Endothelial cell of umbilical vein (primary cell): ENCODE measurements around the gene ADM2. TPM values are rescaled to one million over a fixed set of nuclear protein-coding genes. Genes with fewer than 3 reads are reported as not detected.

Experiments used
- BruUV-seq: library from RNA; stranded (reverse); fragments of 400-500 nt; replicated peaks from 2 replicates; lab custom pipeline; 2021; lab: Mats Ljungman, UMichigan
- CTCF ChIA-PET: fragments of 300-600, 350-600 bp; sonication (Branson Sonifier 250); formaldehyde crosslinking; loops from one replicate; lab custom pipeline; 2021; ENCODE audit warnings: antibody characterized with exemption, inconsistent platforms; lab: Charles Lee
- POLR2A ChIA-PET: fragments of 300-600, 350-600 bp; sonication (Branson Sonifier 250); formaldehyde crosslinking; loops from one replicate; lab custom pipeline; 2021; ENCODE audit warnings: antibody characterized with exemption, inconsistent platforms; lab: Charles Lee
- DNase-seq: peaks from one replicate; pipeline ENCODE4 v3.0.0-alpha.2; 2011; ENCODE audit warnings: low read depth, low spot score
- FAIRE-seq: peaks from 2 replicates; lab custom pipeline; 2011; peaks lifted over from hg19 to GRCh38; lab: Jason Lieb, UNC
- H2AFZ ChIP-seq: 2 replicates; pipeline ENCODE4 v1.6.0; 2012; ENCODE audit warnings: low read depth, low read length, control low read depth, inconsistent platforms
- H3K27ac ChIP-seq: 2 replicates; pipeline ENCODE4 v1.5.1; 2011; ENCODE audit warnings: low read depth, mild to moderate bottlenecking, control low read depth, low read length, moderate library complexity; ENCODE audit not compliant: insufficient read depth
- H3K27me3 ChIP-seq, 2 experiments: 2 replicates each; pipeline versions ENCODE4 v1.6.0 to v1.6.1; 2011; ENCODE audit warnings: low read length in 2 of 2, mixed read lengths in 1 of 2; ENCODE audit not compliant: control insufficient read depth in 2 of 2, insufficient read depth in 2 of 2
- H3K36me3 ChIP-seq, 2 experiments: 2 replicates in 1 of 2; 3 replicates in 1 of 2; pipeline ENCODE4 v1.5.1; 2011; ENCODE audit warnings: low read length in 2 of 2, mild to moderate bottlenecking in 1 of 2, moderate library complexity in 1 of 2; ENCODE audit not compliant: control insufficient read depth in 2 of 2, insufficient read depth in 2 of 2; ENCODE audit errors: extremely low read depth in 1 of 2
- H3K4me1 ChIP-seq: 3 replicates; pipeline ENCODE4 v1.5.1; 2011; ENCODE audit warnings: mild to moderate bottlenecking, low read length; ENCODE audit not compliant: control insufficient read depth, insufficient read depth; ENCODE audit errors: extremely low read depth
- H3K4me2 ChIP-seq: 2 replicates; pipeline ENCODE4 v1.6.1; 2011; ENCODE audit warnings: low read length, control low read depth, mixed read lengths; ENCODE audit not compliant: insufficient read depth
- H3K4me3 ChIP-seq, 3 experiments: fragments of 200-600 bp in 1 of 3; sonication (generic), shearing (Covaris generic) in 1 of 3; replicated peaks in 1 of 3; 2 replicates each; pipeline ENCODE4 v1.5.1; 2011 to 2016; ENCODE audit warnings: control low read depth in 3 of 3, low read length in 3 of 3, mild to moderate bottlenecking in 2 of 3, inconsistent platforms in 1 of 3, low read depth in 1 of 3, moderate library complexity in 1 of 3; ENCODE audit not compliant: insufficient read depth in 1 of 3
- H3K79me2 ChIP-seq: 2 replicates; pipeline ENCODE4 v1.6.0; 2012; ENCODE audit warnings: low read length, inconsistent platforms; ENCODE audit not compliant: control insufficient read depth, insufficient read depth
- H3K9ac ChIP-seq: replicated peaks from 2 replicates; pipeline ENCODE3; 2011; ENCODE audit warnings: low read length, control low read depth; ENCODE audit not compliant: insufficient read depth; ENCODE audit errors: extremely low read depth
- H3K9me1 ChIP-seq: replicated peaks from 3 replicates; pipeline ENCODE4 v1.6.0; 2011; ENCODE audit warnings: mild to moderate bottlenecking, low read length; ENCODE audit not compliant: control insufficient read depth, insufficient read depth; ENCODE audit errors: extremely low read depth
- H3K9me3 ChIP-seq: replicated peaks from 2 replicates; pipeline ENCODE4 v1.5.1; 2012; ENCODE audit warnings: low read length, inconsistent platforms; ENCODE audit not compliant: control insufficient read depth, insufficient read depth
- H4K20me1 ChIP-seq: replicated peaks from 2 replicates; pipeline ENCODE3; 2011; ENCODE audit warnings: mild to moderate bottlenecking, low read length; ENCODE audit not compliant: control insufficient read depth, insufficient read depth; ENCODE audit errors: extremely low read depth
- CTCF ChIP-seq, 2 donors: IDR thresholded peaks; 1 replicate in 1 of 2; 2 replicates in 1 of 2; pipeline ENCODE4 v1.5.1; 2011; ENCODE audit warnings: low read length in 2 of 2, mild to moderate bottlenecking in 2 of 2, moderate library complexity in 2 of 2, control low read depth in 1 of 2, inconsistent platforms in 1 of 2, low read depth in 1 of 2; ENCODE audit not compliant: insufficient read depth in 1 of 2; ENCODE audit errors: extremely low read depth in 1 of 2
- EZH2 ChIP-seq: IDR thresholded peaks from 2 replicates; pipeline ENCODE4 v1.6.1; 2012; ENCODE audit warnings: borderline replicate concordance, low read depth, mild to moderate bottlenecking, moderate library complexity, low read length, inconsistent platforms; ENCODE audit not compliant: severe bottlenecking
- FOS ChIP-seq: IDR thresholded peaks from 2 replicates; pipeline ENCODE4 v1.6.1; 2011; ENCODE audit warnings: mild to moderate bottlenecking, low read length, moderate library complexity, borderline replicate concordance; ENCODE audit not compliant: insufficient read depth
- GATA2 ChIP-seq: IDR thresholded peaks from 2 replicates; pipeline ENCODE4 v1.7.0; 2011; ENCODE audit warnings: low read depth, mild to moderate bottlenecking, moderate library complexity, mixed read lengths, low read length; ENCODE audit not compliant: insufficient read length, insufficient read depth
- JUN ChIP-seq: IDR thresholded peaks from 2 replicates; pipeline ENCODE4 v1.6.1; 2011; ENCODE audit warnings: borderline replicate concordance, low read depth; ENCODE audit not compliant: insufficient read length, insufficient read depth
- MAX ChIP-seq: IDR thresholded peaks from 2 replicates; pipeline ENCODE4 v1.6.1; 2011; ENCODE audit not compliant: insufficient read depth, insufficient read length
- MYC ChIP-seq: IDR thresholded peaks from one replicate; pipeline ENCODE4 v1.6.1; 2011; ENCODE audit warnings: mild to moderate bottlenecking, low read depth, low read length
- POLR2A ChIP-seq: IDR thresholded peaks from 2 replicates; pipeline ENCODE4 v1.6.1; 2012; ENCODE audit warnings: low read depth, mild to moderate bottlenecking, control low read depth, low read length
- POLR2AphosphoS5 ChIP-seq: IDR thresholded peaks from 2 replicates; pipeline ENCODE4 v1.6.1; 2012; ENCODE audit warnings: low read depth, mild to moderate bottlenecking, control low read depth, low read length, moderate library complexity; ENCODE audit not compliant: insufficient read depth
- dilution Hi-C: fragments of 300-500 bp; cut with MboI; formaldehyde crosslinking; loops from one replicate; pipeline ENCODE4 v1.15.0; 2019; ENCODE audit warnings: low sequenced_read_pairs; ENCODE audit not compliant: extremely low pct_ligation_motif_present
- intact Hi-C: fragments of 100-400 bp; cut with micrococcal nuclease; formaldehyde crosslinking; loops from one replicate; pipeline ENCODE4 v1.10.0; 2022
- polyA plus RNA-seq, 4 experiments: library from polyadenylated mRNA; depleted of rRNA in 3 of 4; stranded (reverse) in 3 of 4; unstranded in 1 of 4; fragments of >200 nt; gene quantifications; 2 replicates each; pipeline versions ENCODE4 v1.2.1 to v1.2.3, GENCODE V29; 2011 to 2012; ENCODE audit warnings: missing spikeins in 1 of 4
- total RNA-seq: library from RNA; stranded (reverse); gene quantifications from 2 replicates; pipeline ENCODE4 v1.2.3, GENCODE V29; 2021

Gene ADM2
- total and polyA plus RNA-seq, 2 donors (not counting 3 experiments of a cell fraction or from before 2014, with no cell fraction given) = 0.28 to 1.5 TPM

- H3K9ac ChIP-seq = no peak overlapping the region
- dilution Hi-C loops (no loop called here), intact Hi-C loops (no loop called here)
- no peak for TF ChIP-seq EZH2
- no peak for TF ChIP-seq GATA2
- TF ChIP-seq CTCF (IDR thresholded peaks at IDR 0.05; ENCODE audit: extremely low read depth in 1 of 2, insufficient read depth in 1 of 2, low read depth in 1 of 2, low read length in 2 of 2) = no peak
- TF ChIP-seq POLR2AphosphoS5 = no peak
- no peak for TF ChIP-seq MYC
- TF ChIP-seq FOS = no peak
- TF ChIP-seq JUN = no peak
- no peak for TF ChIP-seq POLR2A
- no peak for TF ChIP-seq MAX
- no peaks in the 10 kb centered on the region for H4K20me1 ChIP-seq
- H3K4me3 ChIP-seq = no peak overlapping the region
- DNase-seq = no peak
- no peak for FAIRE-seq
- peaks cover 6 to 22% of the 10 kb centered on the region in 2 experiments for H3K36me3 ChIP-seq
- no peak overlapping the region for H3K4me2 ChIP-seq
- no peaks in the 10 kb centered on the region for H3K9me1 ChIP-seq
- ChIA-PET CTCF (no interaction called here), POLR2A (no interaction called here)
- BruUV-seq = no TSS peak
- H3K9me3 ChIP-seq = no peaks in the 10 kb centered on the region
- no peaks in the 10 kb centered on the region for H3K27me3 ChIP-seq
- H3K4me1 ChIP-seq = peaks cover 6% of the 10 kb centered on the region
- peaks cover 11% of the 10 kb centered on the region for H3K79me2 ChIP-seq
- H3K27ac ChIP-seq = no peak overlapping the region
- no peak overlapping the region for H2AFZ ChIP-seq
Measured at GRCh38 chr22:50502096-50502495, 20.8 kb downstream of the ADM2 start.
